ENCODE measurements around the gene NOP16. TPM values are rescaled to one million over a fixed set of nuclear protein-coding genes. Genes with fewer than 3 reads are reported as not detected.

NOP16 gene
- total RNA-seq, 1 donor from 2014 or later: 46.3 TPM

DNA sequence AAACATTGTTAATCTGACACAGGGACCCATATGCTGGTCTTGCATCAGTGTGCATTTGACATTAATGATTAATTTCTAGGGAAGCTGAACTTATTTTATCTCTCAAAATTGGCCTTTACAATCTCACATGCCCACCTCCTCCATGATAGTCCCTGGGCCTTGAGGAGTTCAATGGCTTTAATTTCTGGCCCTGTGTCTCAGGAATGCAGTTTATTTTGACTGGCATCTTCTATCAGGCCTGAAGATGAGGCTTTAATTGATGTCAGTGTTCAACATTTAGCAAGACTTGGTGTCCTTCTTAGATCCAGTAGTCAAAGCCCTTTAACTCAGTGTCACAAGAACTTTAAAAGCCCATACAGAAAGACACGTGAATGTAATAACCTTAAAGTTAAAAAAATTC lies 38.5 kb upstream of the NOP16 start:
- Histone ChIP-seq H3K79me2 (ENCODE audit: insufficient read depth, low read length) (no peaks in the 10 kb centered on the region), H3K27ac (ENCODE audit: low read depth, low read length) (no peak overlapping the region), H3K4me2 (ENCODE audit: low read length) (no peak overlapping the region), H3K9ac (ENCODE audit: low read length) (no peak overlapping the region), H3K4me3 (ENCODE audit: insufficient read depth, low read depth, low read length) (no peak overlapping the region), H3K36me3 (ENCODE audit: insufficient read depth, low read length) (no peaks in the 10 kb centered on the region), H3K27me3 (ENCODE audit: insufficient read depth, low read length) (peaks cover 13% of the 10 kb centered on the region), H2AFZ (ENCODE audit: low read depth, low read length) (no peak overlapping the region), H3K4me1 (ENCODE audit: insufficient read depth, low read length) (no peaks in the 10 kb centered on the region), H3K9me3 (ENCODE audit: insufficient read depth, low read depth, low read length) (no peaks in the 10 kb centered on the region), H4K20me1 (ENCODE audit: insufficient read depth, low read length) (no peaks in the 10 kb centered on the region)
- H3K9me3 Mint-ChIP-seq (ENCODE audit: unreplicated experiment): peaks cover 6% of the 10 kb centered on the region
- no peaks in the 10 kb centered on the region for H3K36me3 Mint-ChIP-seq (ENCODE audit: low read depth, unreplicated experiment)
- H3K27me3 Mint-ChIP-seq (ENCODE audit: low read depth, unreplicated experiment): no peaks in the 10 kb centered on the region
- FAIRE-seq (no peak), DNase-seq (ENCODE audit: low read depth) (no peak)
- H3K4me3 Mint-ChIP-seq (ENCODE audit: unreplicated experiment): no peak overlapping the region
- TF ChIP-seq, protein P1, sequence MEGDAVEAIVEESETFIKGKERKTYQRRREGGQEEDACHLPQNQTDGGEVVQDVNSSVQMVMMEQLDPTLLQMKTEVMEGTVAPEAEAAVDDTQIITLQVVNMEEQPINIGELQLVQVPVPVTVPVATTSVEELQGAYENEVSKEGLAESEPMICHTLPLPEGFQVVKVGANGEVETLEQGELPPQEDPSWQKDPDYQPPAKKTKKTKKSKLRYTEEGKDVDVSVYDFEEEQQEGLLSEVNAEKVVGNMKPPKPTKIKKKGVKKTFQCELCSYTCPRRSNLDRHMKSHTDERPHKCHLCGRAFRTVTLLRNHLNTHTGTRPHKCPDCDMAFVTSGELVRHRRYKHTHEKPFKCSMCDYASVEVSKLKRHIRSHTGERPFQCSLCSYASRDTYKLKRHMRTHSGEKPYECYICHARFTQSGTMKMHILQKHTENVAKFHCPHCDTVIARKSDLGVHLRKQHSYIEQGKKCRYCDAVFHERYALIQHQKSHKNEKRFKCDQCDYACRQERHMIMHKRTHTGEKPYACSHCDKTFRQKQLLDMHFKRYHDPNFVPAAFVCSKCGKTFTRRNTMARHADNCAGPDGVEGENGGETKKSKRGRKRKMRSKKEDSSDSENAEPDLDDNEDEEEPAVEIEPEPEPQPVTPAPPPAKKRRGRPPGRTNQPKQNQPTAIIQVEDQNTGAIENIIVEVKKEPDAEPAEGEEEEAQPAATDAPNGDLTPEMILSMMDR (IDR thresholded peaks at IDR 0.05; ENCODE audit: insufficient read depth, low read depth, low read length): no peak
- no peak for TF ChIP-seq EZH2 (IDR thresholded peaks at IDR 0.05; ENCODE audit: insufficient read depth, low read length)
- H3K4me1 Mint-ChIP-seq (ENCODE audit: low read depth, unreplicated experiment): peaks cover 2% of the 10 kb centered on the region
- H3K27ac Mint-ChIP-seq (ENCODE audit: unreplicated experiment): no peak overlapping the region

DNA sequence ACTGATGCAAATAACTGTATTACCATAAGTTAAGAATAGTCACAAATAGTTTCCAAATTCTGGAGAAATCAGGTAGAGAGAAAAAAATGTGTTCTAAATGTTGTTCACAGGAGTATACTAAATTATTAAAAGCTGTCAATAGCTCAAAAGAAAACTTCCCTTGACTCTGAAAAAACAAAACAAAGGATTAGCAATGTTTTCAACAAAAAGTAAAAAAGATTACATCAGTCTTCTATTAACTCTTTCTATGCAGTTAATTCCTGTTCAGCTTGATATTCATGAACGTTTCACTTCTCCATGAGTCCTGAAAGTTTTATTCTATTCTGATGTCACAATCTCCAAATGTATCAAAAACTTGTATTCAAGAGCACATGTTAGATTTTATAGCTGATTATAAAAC lies 37.4 kb upstream of the NOP16 start:
- H3K4me1 Mint-ChIP-seq (ENCODE audit: low read depth, unreplicated experiment): peaks cover 2% of the 10 kb centered on the region
- no peak for FAIRE-seq

DNA sequence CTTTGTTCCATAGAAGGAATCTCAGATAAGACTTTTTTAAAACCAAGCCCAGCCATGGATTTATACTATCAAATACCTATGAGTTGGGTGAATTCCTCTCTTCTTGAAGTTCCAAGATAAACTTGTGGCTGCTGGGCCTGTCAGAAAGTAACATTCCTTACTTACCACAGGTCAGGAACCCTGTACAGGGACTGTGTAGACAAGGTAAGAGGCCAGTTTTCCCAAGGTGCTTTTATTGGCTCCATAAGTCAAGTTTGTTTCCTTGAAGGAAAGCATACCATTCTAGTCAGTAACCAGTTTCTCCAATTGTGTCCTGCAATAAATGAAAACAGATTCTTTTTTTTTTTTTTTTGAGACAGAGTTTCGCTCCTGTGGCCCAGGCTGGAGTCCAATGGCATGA lies 36.7 kb upstream of the NOP16 start:
- H3K4me2 ChIP-seq (ENCODE audit: low read length): no peak overlapping the region

More for the DNA sequence above, 37.4 kb upstream of the NOP16 start:
- H3K9me3 Mint-ChIP-seq (ENCODE audit: unreplicated experiment): peaks cover 13% of the 10 kb centered on the region
- DNase-seq (ENCODE audit: low read depth): no peak
- no peak for TF ChIP-seq EZH2 (IDR thresholded peaks at IDR 0.05; ENCODE audit: insufficient read depth, low read length)
- TF ChIP-seq, protein P1 (IDR thresholded peaks at IDR 0.05; ENCODE audit: insufficient read depth, low read depth, low read length): no peak
- Histone ChIP-seq H3K79me2 (ENCODE audit: insufficient read depth, low read length) (no peaks in the 10 kb centered on the region), H3K9me3 (ENCODE audit: insufficient read depth, low read depth, low read length) (peaks cover 3% of the 10 kb centered on the region), H2AFZ (ENCODE audit: low read depth, low read length) (no peak overlapping the region), H3K4me1 (ENCODE audit: insufficient read depth, low read length) (no peaks in the 10 kb centered on the region), H3K4me3 (ENCODE audit: insufficient read depth, low read depth, low read length) (no peak overlapping the region), H3K36me3 (ENCODE audit: insufficient read depth, low read length) (no peaks in the 10 kb centered on the region), H3K9ac (ENCODE audit: low read length) (no peak overlapping the region), H3K27ac (ENCODE audit: low read depth, low read length) (no peak overlapping the region), H3K27me3 (ENCODE audit: insufficient read depth, low read length) (peaks cover 11% of the 10 kb centered on the region), H4K20me1 (ENCODE audit: insufficient read depth, low read length) (no peaks in the 10 kb centered on the region), H3K4me2 (ENCODE audit: low read length) (no peak overlapping the region)
- H3K4me3 Mint-ChIP-seq (ENCODE audit: unreplicated experiment): no peak overlapping the region
- no peaks in the 10 kb centered on the region for H3K36me3 Mint-ChIP-seq (ENCODE audit: low read depth, unreplicated experiment)
- peaks cover 5% of the 10 kb centered on the region for H3K27me3 Mint-ChIP-seq (ENCODE audit: low read depth, unreplicated experiment)
- H3K27ac Mint-ChIP-seq (ENCODE audit: unreplicated experiment): no peak overlapping the region

More for the DNA sequence above, 36.7 kb upstream of the NOP16 start:
- H3K4me3 ChIP-seq (ENCODE audit: insufficient read depth, low read depth, low read length): no peak overlapping the region
- DNase-seq (ENCODE audit: low read depth) (peak; percentile 92), FAIRE-seq (no peak)
- H3K4me3 Mint-ChIP-seq (ENCODE audit: unreplicated experiment): no peak overlapping the region
- peaks cover 3% of the 10 kb centered on the region for H3K9me3 ChIP-seq (ENCODE audit: insufficient read depth, low read depth, low read length)
- peaks cover 18% of the 10 kb centered on the region for H3K9me3 Mint-ChIP-seq (ENCODE audit: unreplicated experiment)
- H3K27me3 Mint-ChIP-seq (ENCODE audit: low read depth, unreplicated experiment): peaks cover 10% of the 10 kb centered on the region
- no peak overlapping the region for H3K27ac Mint-ChIP-seq (ENCODE audit: unreplicated experiment)
- H3K79me2 ChIP-seq (ENCODE audit: insufficient read depth, low read length): no peaks in the 10 kb centered on the region
- no peak overlapping the region for H2AFZ ChIP-seq (ENCODE audit: low read depth, low read length)
- H3K27me3 ChIP-seq (ENCODE audit: insufficient read depth, low read length): peaks cover 6% of the 10 kb centered on the region
- H3K4me1 Mint-ChIP-seq (ENCODE audit: low read depth, unreplicated experiment): peaks cover 2% of the 10 kb centered on the region
- H3K9ac ChIP-seq (ENCODE audit: low read length): no peak overlapping the region
- no peaks in the 10 kb centered on the region for H3K36me3 Mint-ChIP-seq (ENCODE audit: low read depth, unreplicated experiment)
- no peaks in the 10 kb centered on the region for H3K4me1 ChIP-seq (ENCODE audit: insufficient read depth, low read length)
- H3K27ac ChIP-seq (ENCODE audit: low read depth, low read length): no peak overlapping the region
- no peaks in the 10 kb centered on the region for H4K20me1 ChIP-seq (ENCODE audit: insufficient read depth, low read length)
- TF ChIP-seq, protein P1 (IDR thresholded peaks at IDR 0.05; ENCODE audit: insufficient read depth, low read depth, low read length): no peak
- TF ChIP-seq EZH2 (IDR thresholded peaks at IDR 0.05; ENCODE audit: insufficient read depth, low read length): no peak
- no peaks in the 10 kb centered on the region for H3K36me3 ChIP-seq (ENCODE audit: insufficient read depth, low read length)
